Adrenal gland (tissue), 12 donors: ENCODE measurements around the gene PTPRD. TPM values are rescaled to one million over a fixed set of nuclear protein-coding genes. Genes with fewer than 3 reads are reported as not detected.

Experiments used
- DNase-seq, 7 donors: peaks; one replicate each; pipeline ENCODE4 v3.0.0-alpha.2; 2019 to 2020
- H3K27ac ChIP-seq, 5 donors: fragments of 200-600 bp; sonication (generic) in 4 of 5; 1 replicate in 3 of 5; 2 replicates in 2 of 5; pipeline versions ENCODE4 v1.5.1 to v1.8.0; 2016 to 2020; ENCODE audit warnings: mild to moderate bottlenecking in 1 of 5
- H3K27me3 ChIP-seq: fragments of 200-600 bp; 2 replicates; pipeline ENCODE4 v1.8.0; 2021
- H3K36me3 ChIP-seq, 2 donors: fragments of 200-600 bp; replicated peaks in 1 of 2; 1 replicate in 1 of 2; 2 replicates in 1 of 2; pipeline versions ENCODE4 v1.5.1 to v1.8.0; 2018 to 2022
- H3K4me1 ChIP-seq, 2 donors: fragments of 200-600 bp; replicated peaks in 1 of 2; 1 replicate in 1 of 2; 2 replicates in 1 of 2; pipeline versions ENCODE4 v1.5.1 to v1.8.0; 2018 to 2021
- H3K4me3 ChIP-seq, 4 donors: fragments of 200-600 bp; sonication (generic) in 3 of 4; one replicate each; pipeline ENCODE4 v1.5.1; 2016 to 2018
- H3K9me3 ChIP-seq, 3 donors: fragments of 200-600 bp; sonication (generic) in 1 of 3; replicated peaks in 1 of 3; 1 replicate in 2 of 3; 2 replicates in 1 of 3; pipeline versions ENCODE4 v1.5.1 to v1.8.0; 2016 to 2021
- POLR2A ChIP-seq, 2 donors: fragments of 450-650 bp; IDR thresholded peaks; one replicate each; pipeline ENCODE4 v1.6.1; 2017; ENCODE audit warnings: antibody characterized with exemption in 2 of 2, mild to moderate bottlenecking in 2 of 2, moderate library complexity in 1 of 2
- WGBS, 4 donors: extraction: QIAGEN DNeasy Blood & Tissue Kit in 2 of 4; methylation state at CpG; one replicate each; pipeline versions ENCODE4 v1.1.5 to v1.1.7; 2013 to 2017; 5-methylcytosine and 5-hydroxymethylcytosine counted together
- intact Hi-C, 2 donors: fragments of 100-400 bp; cut with DNase I; formaldehyde crosslinking; loops; one replicate each; pipeline versions ENCODE4 v1.14.1 to v1.15.0; 2022 to 2023
- polyA plus RNA-seq, 3 donors: library from polyadenylated mRNA; stranded (reverse); fragments of 200-250 nt in 2 of 3; fragments of 350-450 nt in 1 of 3; fragmentation: Illumina TruSeq in 1 of 3; extraction: RNeasy Lipid Tissue Mini Kit (QIAGEN cat#74804) in 1 of 3; gene quantifications; one replicate each; pipeline ENCODE4 v1.2.3, GENCODE V29; 2013 to 2014
- total RNA-seq, 9 donors: library from RNA; depleted of rRNA in 4 of 9; stranded (reverse); fragments of >200 nt in 4 of 9; fragments of 120-200 nt in 1 of 9; fragmentation: NEBNext Ultra II Directional in 1 of 9; extraction: Animal tissue kit (Norgen Biotek cat#: 25700) in 1 of 9; gene quantifications; one replicate each; pipeline versions ENCODE4 v1.1.0 to v1.2.4, GENCODE V29; 2013 to 2023
- TF ChIP-seq, protein P1 (sequence below), 6 experiments: fragments of 450-650 bp in 4 of 6; fragments of 200-600 bp in 2 of 6; sonication (generic) in 1 of 6; IDR thresholded peaks; 1 replicate in 5 of 6; 2 replicates in 1 of 6; pipeline versions ENCODE4 v1.5.1 to v1.8.0; 2016 to 2021; ENCODE audit warnings: antibody characterized with exemption in 6 of 6, mild to moderate bottlenecking in 2 of 6, moderate library complexity in 1 of 6
- donor health status: healthy with polysubstance abuse.
- donor health status: Bipolar disorder and iron deficiency.
- donor health status: DM: yes; HTN: yes; CAD: no.
- donor health status: DM: no; HTN: no; CAD: no.
- donor health status: DM: no; HTN: no; CAD: no.
- donor health status: DM: yes; HTN: yes; CAD: no.

The PTPRD gene
- total and polyA plus RNA-seq, 12 donors = 0.61 to 71.2 (median 4.5) TPM

DNA sequence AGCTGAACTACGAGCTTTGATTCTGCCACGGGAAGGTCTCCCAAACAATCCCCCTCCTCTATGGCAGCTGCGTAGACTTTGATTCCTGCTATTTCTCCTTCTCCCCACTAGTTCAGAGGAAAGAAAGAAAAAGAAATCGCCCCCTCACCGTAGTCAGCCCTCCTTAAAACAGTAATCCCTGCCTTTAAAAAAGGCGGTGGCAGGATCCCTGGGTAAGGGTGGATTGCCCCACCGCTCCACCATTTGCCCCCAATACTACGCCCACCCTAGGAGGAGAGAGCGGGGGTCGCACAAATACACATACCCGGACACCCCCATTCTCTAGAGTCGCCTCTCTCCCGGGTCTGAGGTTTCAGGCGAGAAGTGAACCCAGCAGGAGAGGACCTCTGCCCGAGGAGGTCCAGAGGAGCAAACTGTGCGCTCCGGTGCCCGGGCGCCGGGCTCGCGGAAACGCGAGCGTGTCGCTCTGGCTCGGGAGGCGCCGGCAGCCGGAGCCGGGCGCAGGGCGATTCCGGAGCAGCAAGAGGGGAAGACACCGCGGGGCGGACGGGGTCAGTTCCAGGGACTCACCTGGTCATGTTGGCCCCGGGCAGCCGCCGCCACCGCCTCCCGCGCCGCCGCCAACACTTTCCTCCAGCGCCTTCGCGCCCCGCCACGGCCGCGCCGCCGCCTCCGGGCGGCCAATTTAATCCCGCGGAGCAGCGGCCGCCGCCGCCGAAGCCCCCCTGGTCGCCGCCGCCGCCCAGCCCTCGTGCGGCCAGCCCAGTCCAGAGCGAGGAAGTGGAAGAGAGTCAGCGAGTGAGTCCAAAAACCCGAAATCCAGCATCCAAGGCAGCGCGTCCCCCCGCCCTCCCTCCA is 1755.5 kb downstream of the PTPRD start:
- 0 to 2% (median 1%) methylated on average over 18 to 76 of the region's 76 CpGs for WGBS, 4 donors
- Histone ChIP-seq H3K27ac (no peak overlapping the region), H3K4me1 (peaks cover 10 to 16% of the 10 kb centered on the region in 2 donors), H3K9me3 (no peaks in the 10 kb centered on the region), H3K4me3 (peak overlapping the region in 2 of 4 donors; percentile 49 to 78), H3K27me3 (peaks cover 22% of the 10 kb centered on the region), H3K36me3 (no peaks in the 10 kb centered on the region)
- DNase-seq = peak in 4 of 7 donors; percentile 4 to 16 (median 11)
- TF ChIP-seq POLR2A (IDR thresholded peaks at IDR 0.05) = no peak
- TF ChIP-seq, protein P1, sequence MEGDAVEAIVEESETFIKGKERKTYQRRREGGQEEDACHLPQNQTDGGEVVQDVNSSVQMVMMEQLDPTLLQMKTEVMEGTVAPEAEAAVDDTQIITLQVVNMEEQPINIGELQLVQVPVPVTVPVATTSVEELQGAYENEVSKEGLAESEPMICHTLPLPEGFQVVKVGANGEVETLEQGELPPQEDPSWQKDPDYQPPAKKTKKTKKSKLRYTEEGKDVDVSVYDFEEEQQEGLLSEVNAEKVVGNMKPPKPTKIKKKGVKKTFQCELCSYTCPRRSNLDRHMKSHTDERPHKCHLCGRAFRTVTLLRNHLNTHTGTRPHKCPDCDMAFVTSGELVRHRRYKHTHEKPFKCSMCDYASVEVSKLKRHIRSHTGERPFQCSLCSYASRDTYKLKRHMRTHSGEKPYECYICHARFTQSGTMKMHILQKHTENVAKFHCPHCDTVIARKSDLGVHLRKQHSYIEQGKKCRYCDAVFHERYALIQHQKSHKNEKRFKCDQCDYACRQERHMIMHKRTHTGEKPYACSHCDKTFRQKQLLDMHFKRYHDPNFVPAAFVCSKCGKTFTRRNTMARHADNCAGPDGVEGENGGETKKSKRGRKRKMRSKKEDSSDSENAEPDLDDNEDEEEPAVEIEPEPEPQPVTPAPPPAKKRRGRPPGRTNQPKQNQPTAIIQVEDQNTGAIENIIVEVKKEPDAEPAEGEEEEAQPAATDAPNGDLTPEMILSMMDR (IDR thresholded peaks at IDR 0.05) = no peak
- intact Hi-C loops = no loop called here

GRCh38 chr9:8856396-8857067 is 1756.3 kb downstream of the PTPRD start:
- peaks cover 22% of the 10 kb centered on the region for H3K27me3 ChIP-seq
- intact Hi-C loops = no loop called here
- H3K4me3 ChIP-seq = peak overlapping the region in 1 of 4 donors; percentile 78
- DNase-seq = no peak
- H3K36me3 ChIP-seq = no peaks in the 10 kb centered on the region
- no peak overlapping the region for H3K27ac ChIP-seq
- peaks cover 10 to 16% of the 10 kb centered on the region in 2 donors for H3K4me1 ChIP-seq
- WGBS, 4 donors = 23 to 27% (median 24%) methylated on average over 9 of the region's 9 CpGs
- TF ChIP-seq POLR2A (IDR thresholded peaks at IDR 0.05) = no peak
- TF ChIP-seq, protein P1 (IDR thresholded peaks at IDR 0.05) = no peak
- H3K9me3 ChIP-seq = no peaks in the 10 kb centered on the region

GRCh38 chr9:8855046-8855445 is 1757.8 kb downstream of the PTPRD start:
- no peaks in the 10 kb centered on the region for H3K9me3 ChIP-seq
- H3K27ac ChIP-seq = no peak overlapping the region
- H3K36me3 ChIP-seq = no peaks in the 10 kb centered on the region
- intact Hi-C loops = no loop called here
- H3K27me3 ChIP-seq = peaks cover 22% of the 10 kb centered on the region
- 70 to 80% (median 72%) methylated on average over 1 of the region's 1 CpG for WGBS, 4 donors
- TF ChIP-seq, protein P1 (IDR thresholded peaks at IDR 0.05) = no peak
- no peak for TF ChIP-seq POLR2A (IDR thresholded peaks at IDR 0.05)
- peaks cover 10 to 16% of the 10 kb centered on the region in 2 donors for H3K4me1 ChIP-seq
- DNase-seq = no peak
- no peak overlapping the region for H3K4me3 ChIP-seq

DNA sequence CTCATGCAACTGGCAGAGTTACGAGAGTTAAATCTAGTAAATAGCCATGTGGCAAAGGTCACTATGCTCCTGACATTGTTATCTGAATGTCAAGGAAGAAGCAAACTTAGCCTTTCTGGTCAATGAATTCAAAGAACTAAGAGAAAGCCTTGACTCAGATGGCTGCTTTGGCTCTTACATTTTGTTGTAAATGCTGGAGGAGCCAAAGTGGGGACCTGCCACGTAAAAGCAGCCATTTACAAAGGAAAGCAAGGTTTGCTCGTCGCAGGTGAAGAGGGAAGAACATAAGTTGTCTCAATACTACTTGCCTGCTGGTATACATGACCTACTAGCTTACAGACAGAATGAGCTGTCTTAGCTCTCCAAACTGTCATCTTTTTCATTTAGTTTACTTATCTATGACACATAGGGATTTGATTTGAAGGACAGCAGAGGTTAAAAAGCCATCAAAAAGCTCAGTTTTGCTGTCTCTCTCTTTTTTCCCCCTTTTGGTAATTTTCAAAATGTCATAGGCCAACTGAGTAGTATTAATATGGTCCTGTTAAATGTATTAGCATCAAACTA is 1760.4 kb downstream of the PTPRD start:
- TF ChIP-seq, protein P1 (IDR thresholded peaks at IDR 0.05) = no peak
- TF ChIP-seq POLR2A (IDR thresholded peaks at IDR 0.05) = no peak
- peaks cover 6 to 8% of the 10 kb centered on the region in 2 donors for H3K4me1 ChIP-seq
- intact Hi-C loops = no loop called here
- no peak overlapping the region for H3K4me3 ChIP-seq
- 66 to 77% (median 73%) methylated on average over 4 of the region's 4 CpGs for WGBS, 4 donors
- no peaks in the 10 kb centered on the region for H3K9me3 ChIP-seq
- no peak overlapping the region for H3K27ac ChIP-seq
- DNase-seq = no peak
- H3K36me3 ChIP-seq = no peaks in the 10 kb centered on the region
- peaks cover 27% of the 10 kb centered on the region for H3K27me3 ChIP-seq
